Thyroid gland (tissue), 4 donors: ENCODE results near the gene RIPOR1. TPM values are rescaled to one million over a fixed set of nuclear protein-coding genes. Genes with fewer than 3 reads are reported as not detected.

Experiments used
- DNase-seq, 2 donors: peaks; one replicate each; pipeline ENCODE4 v3.0.0-alpha.2; 2019
- H3K27ac ChIP-seq, 3 donors: fragments of 200-600 bp; sonication (generic); 1 replicate in 2 of 3; 2 replicates in 1 of 3; pipeline ENCODE4 v1.5.1; 2016 to 2019; ENCODE audit warnings: mild to moderate bottlenecking in 1 of 3, moderate library complexity in 1 of 3
- H3K27me3 ChIP-seq: fragments of 200-600 bp; sonication (generic); one replicate; pipeline ENCODE4 v1.5.1; 2019
- H3K36me3 ChIP-seq, 2 donors: fragments of 200-600 bp; sonication (generic); one replicate each; pipeline ENCODE4 v1.5.1; 2016 to 2019
- H3K4me1 ChIP-seq, 2 donors: fragments of 200-600 bp; sonication (generic); one replicate each; pipeline ENCODE4 v1.5.1; 2017 to 2019
- H3K4me3 ChIP-seq, 3 donors: fragments of 200-600 bp; sonication (generic); replicated peaks in 1 of 3; 1 replicate in 2 of 3; 2 replicates in 1 of 3; pipeline ENCODE4 v1.5.1; 2016; ENCODE audit warnings: mild to moderate bottlenecking in 1 of 3
- H3K9me3 ChIP-seq: fragments of 200-600 bp; sonication (generic); one replicate; pipeline ENCODE4 v1.5.1; 2017
- POLR2A ChIP-seq, 2 donors: fragments of 450-650 bp; IDR thresholded peaks; one replicate each; pipeline ENCODE4 v1.6.1; 2017; ENCODE audit warnings: antibody characterized with exemption in 2 of 2, mild to moderate bottlenecking in 2 of 2, moderate library complexity in 1 of 2
- WGBS, 2 donors: methylation state at CpG; one replicate each; pipeline ENCODE4 v1.1.5; 2017; 5-methylcytosine and 5-hydroxymethylcytosine counted together
- intact Hi-C: fragments of 100-400 bp; cut with DNase I; formaldehyde crosslinking; loops from one replicate; pipeline ENCODE4 v1.15.1; 2023
- total RNA-seq, 4 donors: library from RNA; depleted of rRNA; stranded (reverse); fragments of >200 nt; gene quantifications; one replicate each; pipeline ENCODE4 v1.2.3, GENCODE V29; 2016
- TF ChIP-seq, protein P1 (sequence below), 6 experiments: fragments of 200-600 bp in 3 of 6; fragments of 450-650 bp in 3 of 6; sonication (generic) in 3 of 6; IDR thresholded peaks; one replicate each; pipeline ENCODE4 v1.5.1; 2016 to 2019; ENCODE audit warnings: antibody characterized with exemption in 6 of 6, mild to moderate bottlenecking in 2 of 6, inconsistent platforms in 1 of 6, moderate library complexity in 1 of 6

The RIPOR1 gene
- total RNA-seq, 4 donors from 2014 or later: 21.3 to 57.1 (median 41.2) TPM

DNA sequence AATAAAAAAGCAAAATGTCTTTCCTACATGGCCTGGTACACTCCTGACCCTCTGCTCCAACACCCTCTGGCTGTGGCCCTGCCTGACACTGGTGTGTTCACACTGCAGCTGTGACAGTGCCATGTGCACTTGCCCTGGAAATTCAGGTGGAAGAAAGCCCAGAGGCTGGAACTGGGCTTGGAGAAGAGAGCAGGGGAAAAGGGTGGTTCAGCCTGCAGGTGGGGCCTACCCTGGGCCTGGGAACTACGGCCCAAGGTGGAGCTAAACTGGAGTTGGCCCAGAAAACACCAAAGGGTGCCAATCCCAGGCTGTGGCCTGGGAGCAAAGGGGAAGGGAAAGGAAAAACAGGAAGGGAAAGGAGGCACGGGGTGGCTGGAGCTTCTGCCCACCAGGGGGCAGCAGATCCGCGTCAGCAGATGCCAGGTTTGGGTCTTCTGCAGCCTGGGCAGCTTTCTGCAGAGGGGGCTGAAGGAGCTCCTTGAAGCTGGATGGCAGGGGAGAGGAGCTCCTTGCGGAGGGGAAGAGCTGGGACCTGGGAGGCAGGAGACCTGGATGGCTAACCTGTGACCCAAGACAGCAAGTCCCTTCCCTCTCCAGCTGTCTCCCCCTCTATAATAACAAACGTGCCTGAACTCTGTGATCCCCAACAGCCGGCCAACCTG lies 18.3 kb downstream of the RIPOR1 start:
- peak in 1 of 2 donors; percentile 5 for TF ChIP-seq POLR2A (IDR thresholded peaks at IDR 0.05)
- TF ChIP-seq, protein P1, sequence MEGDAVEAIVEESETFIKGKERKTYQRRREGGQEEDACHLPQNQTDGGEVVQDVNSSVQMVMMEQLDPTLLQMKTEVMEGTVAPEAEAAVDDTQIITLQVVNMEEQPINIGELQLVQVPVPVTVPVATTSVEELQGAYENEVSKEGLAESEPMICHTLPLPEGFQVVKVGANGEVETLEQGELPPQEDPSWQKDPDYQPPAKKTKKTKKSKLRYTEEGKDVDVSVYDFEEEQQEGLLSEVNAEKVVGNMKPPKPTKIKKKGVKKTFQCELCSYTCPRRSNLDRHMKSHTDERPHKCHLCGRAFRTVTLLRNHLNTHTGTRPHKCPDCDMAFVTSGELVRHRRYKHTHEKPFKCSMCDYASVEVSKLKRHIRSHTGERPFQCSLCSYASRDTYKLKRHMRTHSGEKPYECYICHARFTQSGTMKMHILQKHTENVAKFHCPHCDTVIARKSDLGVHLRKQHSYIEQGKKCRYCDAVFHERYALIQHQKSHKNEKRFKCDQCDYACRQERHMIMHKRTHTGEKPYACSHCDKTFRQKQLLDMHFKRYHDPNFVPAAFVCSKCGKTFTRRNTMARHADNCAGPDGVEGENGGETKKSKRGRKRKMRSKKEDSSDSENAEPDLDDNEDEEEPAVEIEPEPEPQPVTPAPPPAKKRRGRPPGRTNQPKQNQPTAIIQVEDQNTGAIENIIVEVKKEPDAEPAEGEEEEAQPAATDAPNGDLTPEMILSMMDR (IDR thresholded peaks at IDR 0.05): peak; percentile 73 to 94 (median 89)
- intact Hi-C loops: loop anchor here (5.0 kb wide), 2 partner anchors 100 to 120 kb away; partner anchors contain the start of genes C16orf86, CARMIL2 and ENKD1
- Histone ChIP-seq H3K36me3 (peaks cover 25 to 29% of the 10 kb centered on the region in 2 donors), H3K4me3 (no peak overlapping the region), H3K9me3 (no peaks in the 10 kb centered on the region), H3K27ac (peak overlapping the region; percentile 2 to 30 (median 11)), H3K4me1 (peaks cover 6 to 42% of the 10 kb centered on the region in 2 donors), H3K27me3 (no peaks in the 10 kb centered on the region)
- WGBS, 2 donors: 0 to 10% methylated on average over 5 to 6 of the region's 7 CpGs
- peak; percentile 79 to 81 for DNase-seq

GRCh38 chr16:67547423-67548264 lies 19.0 kb downstream of the RIPOR1 start:
- Histone ChIP-seq H3K4me3 (no peak overlapping the region), H3K4me1 (peaks cover 6 to 39% of the 10 kb centered on the region in 2 donors), H3K36me3 (peaks cover 21 to 27% of the 10 kb centered on the region in 2 donors), H3K27ac (peak overlapping the region; percentile 2 to 53 (median 27)), H3K27me3 (no peaks in the 10 kb centered on the region), H3K9me3 (no peaks in the 10 kb centered on the region)
- 46 to 56% methylated on average over 12 to 14 of the region's 16 CpGs for WGBS, 2 donors
- DNase-seq: peak; percentile 58 to 73
- no peak for TF ChIP-seq POLR2A (IDR thresholded peaks at IDR 0.05)
- TF ChIP-seq, protein P1 (IDR thresholded peaks at IDR 0.05): no peak
- intact Hi-C loops: loop anchor here (5.0 kb wide), 2 partner anchors 100 to 120 kb away; partner anchors contain the start of genes C16orf86, CARMIL2 and ENKD1

DNA sequence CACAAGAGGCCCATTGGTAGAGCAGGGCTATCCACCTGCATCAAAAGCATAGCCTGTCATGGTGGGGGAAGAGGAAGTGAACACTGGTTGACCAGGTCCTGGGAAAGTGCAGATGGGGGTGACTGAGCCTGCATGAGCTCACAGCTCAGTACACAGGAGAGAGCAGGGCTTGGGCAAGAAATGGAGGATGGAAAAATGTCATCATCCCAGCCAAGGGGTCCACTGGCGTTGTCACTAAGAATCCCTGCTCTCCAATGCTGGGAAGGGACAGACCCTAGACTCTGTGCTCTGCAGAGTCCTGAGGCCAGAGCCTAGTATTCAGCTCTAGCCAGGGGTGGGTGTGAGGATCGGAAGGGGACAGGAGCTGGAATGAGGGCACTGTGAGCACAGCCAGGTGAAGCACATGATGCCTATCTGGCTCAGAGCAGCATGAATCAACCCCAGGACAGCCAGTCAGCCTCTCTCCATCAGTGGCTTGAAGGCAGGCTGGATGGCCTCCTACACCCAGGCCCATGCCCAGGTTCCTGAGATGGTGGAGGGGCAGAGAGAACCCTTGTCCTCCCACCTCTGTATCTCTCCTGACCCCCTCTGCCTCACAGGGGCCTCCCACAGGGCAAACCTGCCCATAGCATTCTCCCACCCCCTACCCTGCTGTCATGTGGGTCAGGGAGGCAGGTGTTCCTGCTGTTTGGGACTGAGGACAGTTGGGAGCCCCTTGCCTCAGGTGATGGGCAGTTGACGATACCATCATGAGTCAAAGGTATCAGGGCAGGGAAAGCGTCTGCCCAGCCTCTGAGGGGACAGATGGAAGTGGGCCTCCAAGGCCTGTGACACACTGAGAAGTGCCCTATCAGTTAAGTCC lies 19.9 kb downstream of the RIPOR1 start:
- H3K4me3 ChIP-seq: no peak overlapping the region
- no peaks in the 10 kb centered on the region for H3K27me3 ChIP-seq
- TF ChIP-seq, protein P1 (IDR thresholded peaks at IDR 0.05): no peak
- TF ChIP-seq POLR2A (IDR thresholded peaks at IDR 0.05): no peak
- no peak for DNase-seq
- 93% methylated on average over 4 of the region's 4 CpGs for WGBS, 2 donors
- no peaks in the 10 kb centered on the region for H3K9me3 ChIP-seq
- H3K4me1 ChIP-seq: peaks cover 6 to 36% of the 10 kb centered on the region in 2 donors
- H3K36me3 ChIP-seq: peaks cover 21 to 27% of the 10 kb centered on the region in 2 donors
- peak overlapping the region in 2 of 3 donors; percentile 27 to 53 for H3K27ac ChIP-seq
- intact Hi-C loops: loop anchor here (5.0 kb wide), 2 partner anchors 99 to 119 kb away; partner anchors contain the start of genes C16orf86, CARMIL2 and ENKD1

DNA sequence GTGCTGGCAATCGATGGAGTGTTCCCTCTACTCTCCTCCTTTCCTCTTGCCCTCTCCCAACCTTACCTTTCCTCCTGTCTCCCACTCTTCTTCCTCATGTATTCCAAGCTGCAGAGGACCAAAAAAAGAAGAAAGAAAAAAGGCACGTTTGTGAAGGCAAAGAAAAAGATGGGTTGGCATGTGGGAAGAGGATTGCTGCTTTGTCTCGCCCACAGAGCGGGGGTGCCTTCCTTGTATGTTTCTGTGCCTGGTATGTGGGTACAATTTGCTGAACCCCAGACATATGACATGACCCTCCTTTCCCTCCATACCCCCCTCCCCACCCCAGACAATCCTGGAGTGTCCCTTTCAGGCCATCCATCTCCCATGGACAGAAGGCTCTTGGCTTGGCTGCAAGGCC lies 20.6 kb downstream of the RIPOR1 start:
- intact Hi-C loops: loop anchor here (5.0 kb wide), 2 partner anchors 98 to 118 kb away; partner anchors contain the start of genes C16orf86, CARMIL2 and ENKD1
- DNase-seq: no peak
- H3K9me3 ChIP-seq: no peaks in the 10 kb centered on the region
- H3K36me3 ChIP-seq: peaks cover 18 to 20% of the 10 kb centered on the region in 2 donors
- H3K4me1 ChIP-seq: peaks cover 6 to 36% of the 10 kb centered on the region in 2 donors
- H3K27ac ChIP-seq: no peak overlapping the region
- TF ChIP-seq, protein P1 (IDR thresholded peaks at IDR 0.05): no peak
- no peak for TF ChIP-seq POLR2A (IDR thresholded peaks at IDR 0.05)
- WGBS, 2 donors: 89 to 90% methylated on average over 4 of the region's 4 CpGs
- H3K4me3 ChIP-seq: no peak overlapping the region
- no peaks in the 10 kb centered on the region for H3K27me3 ChIP-seq
